Mammary epithelial cell (primary cell): Measurements from ENCODE around the gene GXYLT2.

ENCODE experiments used
- EZH2 ChIP-seq: IDR thresholded peaks from 2 replicates; pipeline ENCODE4 v1.6.1; 2012; ENCODE audit warnings: low read length, inconsistent platforms, borderline replicate concordance
- TF ChIP-seq, protein P1 (sequence below), 2 donors: IDR thresholded peaks in 1 of 2; conservative IDR thresholded peaks in 1 of 2; 2 replicates each; pipeline ENCODE4 v1.5.1; 2011 to 2012; ENCODE audit warnings: inconsistent platforms in 2 of 2, low read length in 2 of 2, mild to moderate bottlenecking in 2 of 2, control low read depth in 1 of 2, low read depth in 1 of 2; ENCODE audit not compliant: insufficient read depth in 1 of 2; ENCODE audit errors: extremely low read depth in 1 of 2

DNA sequence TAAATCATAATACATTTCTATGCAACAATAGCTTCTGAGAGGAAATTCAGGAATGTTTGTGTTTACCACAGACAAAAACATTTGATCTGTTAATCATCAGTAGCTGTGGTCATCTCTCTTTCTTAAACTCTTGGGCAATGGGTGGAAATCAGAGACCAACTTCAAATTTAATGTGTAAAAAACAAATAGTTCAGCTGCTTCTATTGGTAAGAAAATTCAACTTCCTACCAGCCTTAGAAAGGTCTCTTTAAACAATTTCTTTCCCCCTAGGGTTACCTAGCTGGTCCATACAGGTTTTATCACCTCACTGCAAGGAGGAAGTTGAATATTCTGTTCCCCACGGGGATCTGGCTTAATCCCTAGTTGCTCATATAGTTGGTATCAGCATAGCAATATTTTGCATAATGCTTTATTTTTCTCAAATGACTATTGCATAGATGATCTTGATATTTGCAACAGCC lies 88.5 kb downstream of the GXYLT2 start:
- TF ChIP-seq, protein P1, sequence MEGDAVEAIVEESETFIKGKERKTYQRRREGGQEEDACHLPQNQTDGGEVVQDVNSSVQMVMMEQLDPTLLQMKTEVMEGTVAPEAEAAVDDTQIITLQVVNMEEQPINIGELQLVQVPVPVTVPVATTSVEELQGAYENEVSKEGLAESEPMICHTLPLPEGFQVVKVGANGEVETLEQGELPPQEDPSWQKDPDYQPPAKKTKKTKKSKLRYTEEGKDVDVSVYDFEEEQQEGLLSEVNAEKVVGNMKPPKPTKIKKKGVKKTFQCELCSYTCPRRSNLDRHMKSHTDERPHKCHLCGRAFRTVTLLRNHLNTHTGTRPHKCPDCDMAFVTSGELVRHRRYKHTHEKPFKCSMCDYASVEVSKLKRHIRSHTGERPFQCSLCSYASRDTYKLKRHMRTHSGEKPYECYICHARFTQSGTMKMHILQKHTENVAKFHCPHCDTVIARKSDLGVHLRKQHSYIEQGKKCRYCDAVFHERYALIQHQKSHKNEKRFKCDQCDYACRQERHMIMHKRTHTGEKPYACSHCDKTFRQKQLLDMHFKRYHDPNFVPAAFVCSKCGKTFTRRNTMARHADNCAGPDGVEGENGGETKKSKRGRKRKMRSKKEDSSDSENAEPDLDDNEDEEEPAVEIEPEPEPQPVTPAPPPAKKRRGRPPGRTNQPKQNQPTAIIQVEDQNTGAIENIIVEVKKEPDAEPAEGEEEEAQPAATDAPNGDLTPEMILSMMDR (conservative IDR thresholded peaks at IDR 0.05 in 1 of 2, IDR thresholded peaks at IDR 0.05 in 1 of 2; ENCODE audit: extremely low read depth in 1 of 2, insufficient read depth in 1 of 2, low read depth in 1 of 2, low read length in 2 of 2) = no peak
- TF ChIP-seq EZH2 = no peak
